WTC11 (cell line): ENCODE measurements around the gene TRAPPC11.

Experiments
- SMAD4 ChIP-seq: sonication (generic); formaldehyde crosslinking; IDR thresholded peaks from 2 replicates; pipeline ENCODE4 v1.8.0; 2022; ENCODE audit warnings: mild to moderate bottlenecking, missing genetic modification reagents
- SOX15 ChIP-seq: fragments of 250-450 bp; sonication (Bioruptor Pico); IDR thresholded peaks from 2 replicates; pipeline ENCODE4 v1.9.0; 2021; ENCODE audit warnings: mild to moderate bottlenecking
- TF ChIP-seq, protein P1 (sequence below): fragments of 200-600 bp; IDR thresholded peaks from 2 replicates; pipeline ENCODE4 v1.8.0; 2022; ENCODE audit warnings: antibody characterized with exemption

GRCh38 chr4:183718876-183719275 lies 59.8 kb downstream of the TRAPPC11 start:
- no peak for TF ChIP-seq SOX15
- no peak for TF ChIP-seq SMAD4 (CRISPR knock-in tag)
- TF ChIP-seq, protein P1, sequence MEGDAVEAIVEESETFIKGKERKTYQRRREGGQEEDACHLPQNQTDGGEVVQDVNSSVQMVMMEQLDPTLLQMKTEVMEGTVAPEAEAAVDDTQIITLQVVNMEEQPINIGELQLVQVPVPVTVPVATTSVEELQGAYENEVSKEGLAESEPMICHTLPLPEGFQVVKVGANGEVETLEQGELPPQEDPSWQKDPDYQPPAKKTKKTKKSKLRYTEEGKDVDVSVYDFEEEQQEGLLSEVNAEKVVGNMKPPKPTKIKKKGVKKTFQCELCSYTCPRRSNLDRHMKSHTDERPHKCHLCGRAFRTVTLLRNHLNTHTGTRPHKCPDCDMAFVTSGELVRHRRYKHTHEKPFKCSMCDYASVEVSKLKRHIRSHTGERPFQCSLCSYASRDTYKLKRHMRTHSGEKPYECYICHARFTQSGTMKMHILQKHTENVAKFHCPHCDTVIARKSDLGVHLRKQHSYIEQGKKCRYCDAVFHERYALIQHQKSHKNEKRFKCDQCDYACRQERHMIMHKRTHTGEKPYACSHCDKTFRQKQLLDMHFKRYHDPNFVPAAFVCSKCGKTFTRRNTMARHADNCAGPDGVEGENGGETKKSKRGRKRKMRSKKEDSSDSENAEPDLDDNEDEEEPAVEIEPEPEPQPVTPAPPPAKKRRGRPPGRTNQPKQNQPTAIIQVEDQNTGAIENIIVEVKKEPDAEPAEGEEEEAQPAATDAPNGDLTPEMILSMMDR: no peak
